ENCODE results near the gene PSME2. TPM values are rescaled to one million over a fixed set of nuclear protein-coding genes. Genes with fewer than 3 reads are reported as not detected.

Gene PSME2
- total and polyA plus RNA-seq, 9 of the 15 experiments (the other 6 are each of a cell fraction or from before 2014, with no cell fraction given): 111 to 579 (median 159) TPM

DNA sequence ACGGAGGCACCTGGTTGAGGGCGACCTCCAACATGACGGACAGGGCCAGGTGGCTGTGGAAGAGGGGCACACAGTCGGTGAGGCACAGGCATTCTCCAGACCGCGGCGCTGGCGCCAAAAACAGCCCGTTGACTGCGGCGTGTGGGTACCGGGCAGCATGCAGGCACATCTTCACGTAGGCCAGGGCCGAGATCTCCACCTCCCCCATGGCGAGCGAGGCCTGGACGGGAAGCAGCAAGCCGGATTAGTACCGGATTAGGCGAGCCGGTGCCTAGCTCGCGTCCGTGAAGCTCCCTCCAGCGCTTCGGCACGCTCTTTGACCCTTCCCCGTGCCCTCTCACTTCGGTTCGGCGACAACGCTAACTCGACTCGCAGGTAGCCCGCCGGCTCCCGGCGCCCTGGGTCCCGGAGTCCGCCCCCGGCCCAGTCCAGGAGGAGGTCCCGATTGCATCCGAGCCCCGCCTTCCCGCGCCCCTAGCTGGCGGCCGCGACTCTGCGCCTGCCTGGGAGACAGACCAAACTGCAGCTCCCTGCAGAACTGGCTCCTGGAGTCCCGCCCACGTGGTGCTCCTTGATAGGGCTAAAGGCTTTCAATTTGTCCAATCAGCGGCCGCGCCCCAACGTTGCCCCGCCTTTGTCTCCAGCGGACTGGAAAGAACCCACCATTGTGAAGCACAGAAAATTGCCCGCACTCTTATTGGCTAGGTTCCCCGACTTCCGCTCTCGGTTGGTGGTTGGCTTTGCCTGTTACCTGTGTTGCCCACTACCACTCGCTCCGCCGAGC lies 5.1 kb downstream of the PSME2 start, which contains the start of gene EMC9 (continued):
- no peak for TF ChIP-seq YBX1 (IDR thresholded peaks at IDR 0.05)
- no peak for TF ChIP-seq TEAD4 (IDR thresholded peaks at IDR 0.05; ENCODE audit: low read length)
- no peak for TF ChIP-seq TEAD4 (CRISPR knock-in tag; IDR thresholded peaks at IDR 0.05; ENCODE audit: borderline replicate concordance)
- no peak for TF ChIP-seq ZNF263 (CRISPR knock-in tag; IDR thresholded peaks at IDR 0.05; ENCODE audit: borderline replicate concordance)
- TF ChIP-seq ZNF407 (IDR thresholded peaks at IDR 0.05; ENCODE audit: low read depth): no peak; the same call in 1 of the 2 replicates
- peak; percentile 52 for TF ChIP-seq CTCFL (IDR thresholded peaks at IDR 0.05; ENCODE audit: borderline replicate concordance, insufficient read depth, low read depth, low read length, poor library complexity, severe bottlenecking)
- TF ChIP-seq SRSF3 (IDR thresholded peaks at IDR 0.05; ENCODE audit: insufficient read depth, low read length): no peak
- TF ChIP-seq CSDE1 (IDR thresholded peaks at IDR 0.05): no peak
- no peak for TF ChIP-seq GTF2B (IDR thresholded peaks at IDR 0.05; ENCODE audit: extremely low read depth, insufficient read length)
- TF ChIP-seq ZNF124 (CRISPR knock-in tag; IDR thresholded peaks at IDR 0.05): no peak
- TF ChIP-seq THRAP3 (IDR thresholded peaks at IDR 0.05; ENCODE audit: borderline replicate concordance): no peak
- no peak for TF ChIP-seq NONO (IDR thresholded peaks at IDR 0.05; ENCODE audit: low read depth in 2 of 2, low read length in 1 of 2)
- no peak for TF ChIP-seq NBN (IDR thresholded peaks at IDR 0.05; ENCODE audit: low read depth)
- TF ChIP-seq PHB2 (IDR thresholded peaks at IDR 0.05; ENCODE audit: low read depth): no peak
- no peak for TF ChIP-seq TFAM (CRISPR knock-in tag; conservative IDR thresholded peaks at IDR 0.05)
- TF ChIP-seq RBM39 (optimal IDR thresholded peaks at IDR 0.05; ENCODE audit: low read depth, low read length): no peak
- no peak for TF ChIP-seq E2F3 (CRISPR knock-in tag; IDR thresholded peaks at IDR 0.05)

Measured in K562 (cell line).